GM21717 (cell line): ENCODE measurements around the gene HEPH.
"Not testable (repeated sequence)": the region's sequence is repeated elsewhere in the genome, so short reads cannot be mapped to it uniquely, and the experiment has no call there.

Experiments used
- ATAC-seq: cut with Tn5 transposase; IDR thresholded peaks from one replicate; pipeline ENCODE4 v1.9.1; 2021; ENCODE audit warnings: mild to moderate bottlenecking, moderate library complexity; ENCODE audit not compliant: unreplicated experiment

The HEPH gene

DNA sequence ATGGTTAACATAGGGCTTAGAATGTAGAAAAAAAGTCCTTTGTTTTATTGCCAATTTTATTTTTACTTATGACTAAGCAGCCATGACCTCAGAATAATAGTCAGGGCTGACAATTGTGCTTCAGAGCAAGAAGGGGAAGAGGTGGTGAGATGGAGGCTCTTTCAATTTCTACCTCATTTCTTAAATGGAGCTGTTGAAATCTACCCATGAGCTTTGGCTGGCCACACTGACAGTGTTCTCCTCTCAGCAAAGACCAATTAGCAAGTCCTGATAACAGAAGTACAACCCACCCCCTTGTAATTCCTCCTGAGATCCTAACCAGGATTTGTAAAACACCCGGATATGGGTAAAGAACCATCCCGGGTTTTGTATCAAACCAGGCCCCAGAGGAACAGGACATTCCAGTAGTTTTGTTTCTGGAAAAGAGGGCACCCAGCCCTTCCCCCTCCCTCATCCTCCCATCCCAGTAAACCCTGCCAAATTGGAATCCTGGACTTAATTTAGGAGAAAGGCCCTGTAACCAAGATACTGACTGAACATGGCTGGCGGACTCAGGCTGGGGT, at the start of gene HEPH:
HEPH (plus strand) TSS at position 399 of the 563 bp plus-strand sequence. CDS start 6,324 bp downstream, outside the sequence.
- peak; percentile 56 for ATAC-seq

- ATAC-seq = not testable (repeated sequence)
Measured at GRCh38 chrX:66118722-66119121, 45.3 kb upstream of the HEPH start.

DNA sequence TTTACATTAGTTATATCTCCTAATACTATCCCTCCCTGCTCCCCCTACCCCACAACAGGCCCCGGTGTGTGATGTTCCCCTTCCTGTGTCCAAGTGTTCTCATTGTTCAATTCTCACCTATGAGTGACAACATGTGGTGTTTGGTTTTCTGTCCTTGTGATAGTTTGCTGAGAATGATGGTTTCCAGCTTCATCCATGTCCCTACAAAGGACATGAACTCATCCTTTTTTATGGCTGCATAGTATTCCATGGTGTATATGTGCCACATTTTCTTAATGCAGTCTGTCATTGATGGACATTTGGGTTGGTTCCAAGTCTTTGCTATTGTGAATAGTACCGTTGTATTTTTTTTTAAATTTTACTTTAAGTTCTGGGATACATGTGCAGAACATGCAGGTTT, 42.7 kb upstream of the HEPH start:
- ATAC-seq = not testable (repeated sequence)

DNA sequence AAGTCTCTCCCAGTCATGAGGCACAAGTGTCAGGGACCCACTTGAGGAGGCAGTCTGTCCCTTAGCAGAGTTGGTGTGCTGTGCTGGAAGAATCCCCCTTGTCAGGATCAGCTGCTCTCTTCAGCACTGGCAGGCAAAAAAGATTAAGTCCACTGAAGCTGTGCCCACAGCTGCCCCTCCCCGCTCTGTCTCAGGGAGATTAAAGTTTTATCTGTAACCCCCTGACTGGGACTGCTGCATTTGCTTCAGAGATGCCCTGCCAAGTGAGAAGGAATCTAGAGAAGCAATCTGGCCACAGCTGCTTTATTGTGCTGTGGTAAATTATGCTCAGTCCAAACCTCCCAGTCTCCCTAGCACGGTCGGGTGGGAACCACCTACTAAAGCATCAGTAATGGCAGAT, 37.4 kb upstream of the HEPH start:
- no peak for ATAC-seq

- no peak for ATAC-seq
Measured at GRCh38 chrX:66130469-66130868, 33.6 kb upstream of the HEPH start.

DNA sequence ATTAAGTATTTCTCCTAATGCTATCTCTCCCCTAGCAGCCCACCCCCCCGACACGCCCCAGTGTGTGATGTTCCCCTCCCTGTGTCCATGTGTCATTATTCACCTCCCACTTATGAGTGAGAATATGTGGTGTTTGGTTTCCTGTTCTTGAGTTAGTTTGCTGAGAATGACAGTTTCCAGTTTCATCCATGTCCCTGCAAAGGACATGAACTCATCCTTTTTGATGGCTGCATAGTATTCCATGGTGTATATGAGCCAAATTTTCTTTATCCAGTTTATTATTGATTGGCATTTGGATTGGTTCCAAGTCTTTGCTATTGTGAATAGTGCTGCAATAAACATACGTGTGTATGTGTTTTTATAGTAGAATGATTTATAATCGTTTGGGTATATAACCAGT, 28.8 kb upstream of the HEPH start:
- not testable (repeated sequence) for ATAC-seq

DNA sequence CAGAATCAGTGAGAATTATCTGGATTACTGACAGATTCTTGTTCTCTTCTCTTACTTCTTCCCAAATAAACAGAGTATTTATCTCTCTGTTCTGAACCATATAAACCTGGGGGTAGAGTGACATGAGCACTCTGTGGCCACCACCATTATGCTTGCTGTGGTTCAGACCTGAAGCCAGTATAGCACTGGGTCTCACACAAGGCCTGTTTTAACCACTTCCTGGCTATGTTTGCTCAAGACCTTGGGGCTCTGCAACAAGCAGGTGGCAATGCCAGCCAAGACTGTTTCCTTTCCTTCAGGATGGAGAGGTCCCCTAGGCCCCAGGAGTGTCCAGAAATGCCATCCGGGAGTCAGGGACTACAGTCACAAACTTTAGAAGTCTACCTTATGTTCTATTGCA, 21.7 kb upstream of the HEPH start:
- ATAC-seq = no peak

DNA sequence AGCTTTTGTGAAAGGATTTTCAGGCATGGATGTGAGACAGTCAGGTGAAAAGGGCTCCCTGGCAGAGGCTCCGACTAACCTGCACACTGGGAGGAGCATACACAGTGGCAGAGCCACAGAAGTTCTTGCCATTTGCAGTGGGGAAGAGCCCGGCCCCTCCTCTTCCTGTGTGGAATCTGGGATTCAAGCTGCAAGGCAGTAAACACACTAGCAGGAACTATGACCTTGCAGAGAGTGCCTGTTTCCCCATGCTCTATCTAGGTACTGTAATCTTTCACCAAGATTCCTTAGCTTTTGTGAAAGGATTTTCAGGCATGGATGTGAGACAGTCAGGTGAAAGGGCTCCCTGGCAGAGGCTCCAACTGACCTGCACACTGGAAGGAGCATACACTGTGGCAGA, 19.8 kb upstream of the HEPH start:
- no peak for ATAC-seq

GRCh38 chrX:66149519-66149918, 14.5 kb upstream of the HEPH start:
- ATAC-seq = no peak

GRCh38 chrX:66150163-66150562, 13.9 kb upstream of the HEPH start:
- ATAC-seq = no peak

GRCh38 chrX:66162331-66162822, 1.7 kb upstream of the HEPH start:
- ATAC-seq = no peak

DNA sequence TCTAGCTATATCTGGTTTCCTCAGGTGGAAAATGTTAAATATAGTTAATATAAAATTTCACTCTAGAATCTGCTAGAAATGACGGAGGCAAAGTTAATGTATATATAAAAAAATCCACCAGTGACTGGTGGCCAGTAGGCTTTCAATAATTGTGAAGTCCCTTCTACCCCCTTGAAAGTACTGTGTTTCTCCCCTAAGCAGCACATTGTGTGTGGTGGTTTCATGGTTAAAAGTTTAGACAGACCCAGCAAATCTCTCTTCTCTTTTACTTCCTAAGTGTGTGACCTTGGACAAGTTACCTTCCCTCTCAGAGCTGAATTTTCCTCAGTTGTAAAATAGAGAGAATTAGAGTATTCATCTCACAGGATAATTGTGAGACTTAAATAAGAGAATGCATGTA, 600 bp upstream of the HEPH start:
- no peak for ATAC-seq

DNA sequence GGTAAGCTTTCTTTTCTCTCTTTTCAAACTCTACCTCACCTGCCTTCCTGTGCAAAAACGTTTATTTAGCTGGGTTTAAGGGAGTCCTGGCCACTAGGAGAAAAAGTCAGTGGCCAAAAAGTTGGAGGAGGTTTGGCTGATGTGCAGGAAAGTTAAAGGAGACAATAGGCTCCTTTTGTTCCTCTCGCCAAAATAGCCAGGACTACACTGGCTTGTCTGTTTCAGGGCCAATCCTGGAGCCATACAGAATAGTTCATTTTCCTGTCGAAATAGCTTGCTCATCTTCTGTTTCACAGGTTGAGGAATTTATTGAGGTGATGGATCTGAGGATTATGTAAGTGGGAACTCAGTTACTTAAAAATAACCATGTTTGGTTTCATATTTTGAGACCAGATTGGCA, 423 bp downstream of the HEPH start:
- no peak for ATAC-seq

DNA sequence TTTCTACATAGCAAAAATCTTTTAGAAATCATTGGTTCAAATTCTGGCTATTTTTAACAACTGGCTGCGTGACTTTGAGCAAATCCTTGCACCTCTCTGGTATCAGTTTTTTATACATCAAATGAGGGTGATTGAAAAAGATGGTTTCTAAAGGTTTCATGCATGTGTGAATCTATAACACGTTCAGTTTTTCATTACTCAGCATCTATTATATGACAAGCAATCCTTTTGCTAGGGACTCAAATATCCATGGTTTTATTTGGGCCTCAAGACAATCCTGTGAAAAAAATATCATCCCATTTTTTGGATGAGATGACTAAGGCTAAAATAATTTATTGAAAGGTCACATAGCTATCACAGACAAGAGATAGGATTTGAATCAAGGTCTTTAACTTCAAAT, 884 bp downstream of the HEPH start:
- no peak for ATAC-seq

GRCh38 chrX:66166671-66167070, 2.6 kb downstream of the HEPH start:
- no peak for ATAC-seq

- no peak for ATAC-seq
Measured at GRCh38 chrX:66167431-66167830, 3.4 kb downstream of the HEPH start.

DNA sequence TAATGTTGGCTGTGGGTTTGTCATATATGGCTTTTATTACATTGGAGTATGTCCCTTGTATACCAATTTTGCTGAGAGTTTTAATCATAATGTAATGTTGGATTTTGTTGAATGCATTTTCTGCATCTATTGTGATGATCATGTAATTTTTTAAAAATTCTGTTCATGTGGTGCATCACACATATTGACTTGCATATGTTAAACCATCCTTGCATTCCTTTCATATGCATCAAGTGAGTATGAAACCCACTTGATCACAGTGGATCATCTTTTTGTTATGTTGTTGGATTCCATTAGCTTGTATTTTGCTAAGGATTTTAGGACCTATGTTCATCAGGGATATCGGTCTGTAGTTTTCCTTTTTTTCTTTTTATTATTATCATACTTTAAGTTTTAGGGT, 12.1 kb downstream of the HEPH start:
- ATAC-seq = no peak

DNA sequence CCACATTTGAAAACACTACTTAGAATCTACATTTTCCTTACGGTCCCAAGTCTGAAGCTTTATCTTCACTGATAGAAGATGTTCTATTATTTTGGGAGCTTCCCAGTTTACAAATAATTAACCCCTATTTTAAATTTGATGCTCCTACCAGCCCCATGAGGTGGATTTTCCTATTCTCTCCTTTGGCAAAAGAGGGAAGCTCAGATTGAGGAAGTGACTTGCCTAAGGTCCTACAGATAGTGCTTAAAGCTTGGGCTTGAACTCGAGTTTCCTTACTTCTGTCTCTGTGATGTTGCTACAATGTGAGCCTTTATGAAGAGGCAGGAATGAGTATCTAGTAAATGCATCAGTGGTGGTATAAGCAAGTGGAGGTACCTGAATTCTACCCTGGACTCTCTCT, 27.5 kb downstream of the HEPH start:
- no peak for ATAC-seq

- no peak for ATAC-seq
Measured at GRCh38 chrX:66193821-66194220, 29.8 kb downstream of the HEPH start.

- peak; percentile 71 for ATAC-seq
Measured at GRCh38 chrX:66200050-66200664, 36.1 kb downstream of the HEPH start.

DNA sequence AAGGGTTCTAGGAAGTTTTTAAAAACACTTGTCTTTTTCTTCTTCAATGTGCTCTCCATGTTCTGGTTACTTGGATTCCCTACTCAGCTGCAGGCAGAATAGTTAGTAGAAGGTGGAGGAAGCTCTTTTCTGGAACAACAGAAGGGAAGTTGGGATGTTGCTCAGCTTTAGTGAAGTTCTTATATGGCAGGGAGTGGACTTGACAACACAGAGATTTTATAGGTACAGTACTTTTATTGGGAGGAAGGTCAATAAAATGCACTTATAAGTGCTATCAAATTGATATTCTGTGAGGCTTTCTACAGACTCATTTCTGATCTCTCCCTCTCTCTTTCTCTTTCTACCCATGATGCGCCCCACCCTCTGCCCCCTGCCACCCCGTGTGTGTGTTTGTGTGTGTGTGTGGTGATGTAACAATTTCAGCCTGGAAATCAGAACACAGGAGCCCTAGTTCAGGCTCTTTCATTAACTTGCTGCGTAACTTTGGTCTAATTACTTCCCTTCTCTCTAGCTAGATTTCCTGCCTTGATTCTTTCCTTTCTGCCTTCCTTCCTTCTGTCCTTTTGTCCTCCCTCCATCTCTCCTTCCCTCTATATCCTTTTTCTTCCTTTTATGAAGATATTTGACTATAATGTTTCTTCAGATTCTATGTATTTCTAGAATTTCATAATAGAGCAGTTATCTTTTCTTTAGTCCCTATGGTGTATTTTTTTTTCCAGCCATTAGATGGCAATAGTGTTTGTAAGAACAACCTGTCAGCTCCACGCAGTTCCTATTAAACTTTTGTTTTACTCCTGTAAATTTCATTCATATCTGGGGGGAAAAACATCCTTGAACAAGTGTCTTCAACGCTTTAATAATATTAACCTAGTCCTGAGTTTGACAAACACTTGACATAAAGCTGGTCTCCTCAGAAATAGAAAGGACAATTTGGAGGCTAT, 37.1 kb downstream of the HEPH start:
- ATAC-seq = no peak

DNA sequence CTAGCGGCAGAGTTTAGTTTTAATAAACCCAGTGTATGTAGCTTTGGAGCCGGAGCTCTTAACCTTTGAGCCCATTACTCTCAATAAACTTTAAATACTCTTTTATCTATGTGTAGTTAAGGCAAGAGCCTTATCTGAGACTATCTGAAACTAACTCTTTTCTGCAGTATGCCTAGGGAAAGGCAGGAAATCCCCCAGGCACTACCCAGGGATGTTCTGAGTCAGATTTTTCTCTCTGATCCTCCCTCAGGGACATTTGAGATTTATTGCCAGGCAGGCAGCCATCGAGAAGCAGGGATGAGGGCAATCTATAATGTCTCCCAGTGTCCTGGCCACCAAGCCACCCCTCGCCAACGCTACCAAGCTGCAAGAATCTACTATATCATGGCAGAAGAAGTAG, 39.1 kb downstream of the HEPH start:
- no peak for ATAC-seq
